Astrocyte (in vitro differentiated cells and primary cell): Measurements from ENCODE around the gene GSTA2. TPM values are rescaled to one million over a fixed set of nuclear protein-coding genes. Genes with fewer than 3 reads are reported as not detected.
"Not testable (repeated sequence)": the region's sequence is repeated elsewhere in the genome, so short reads cannot be mapped to it uniquely, and the experiment has no call there.

ENCODE experiments used
- DNase-seq: peaks from one replicate; pipeline ENCODE4 v3.0.0-alpha.2; 2010; ENCODE audit warnings: low read depth
- FAIRE-seq: peaks from 2 replicates; lab custom pipeline; 2011; peaks lifted over from hg19 to GRCh38; lab: Jason Lieb, UNC
- H2AFZ ChIP-seq: 2 replicates; pipeline ENCODE4 v1.6.0; 2012; ENCODE audit warnings: low read depth, low read length, inconsistent platforms
- H3K27ac ChIP-seq: 2 replicates; pipeline ENCODE4 v1.5.1; 2011; ENCODE audit warnings: low read depth, low read length, inconsistent platforms
- H3K27me3 ChIP-seq: 2 replicates; pipeline ENCODE4 v1.6.0; 2011; ENCODE audit warnings: low read length, inconsistent platforms; ENCODE audit not compliant: insufficient read depth
- H3K36me3 ChIP-seq: 2 replicates; pipeline ENCODE4 v1.5.1; 2011; ENCODE audit warnings: low read length, inconsistent platforms; ENCODE audit not compliant: insufficient read depth
- H3K4me1 ChIP-seq: 2 replicates; pipeline ENCODE4 v1.5.1; 2011; ENCODE audit warnings: low read length, inconsistent platforms; ENCODE audit not compliant: insufficient read depth
- H3K4me2 ChIP-seq: 2 replicates; pipeline ENCODE4 v1.6.0; 2012; ENCODE audit warnings: low read length, inconsistent platforms
- H3K4me3 ChIP-seq: 2 replicates; pipeline ENCODE4 v1.5.1; 2011; ENCODE audit warnings: low read depth, mild to moderate bottlenecking, low read length, inconsistent platforms; ENCODE audit not compliant: insufficient read depth
- H3K79me2 ChIP-seq: 2 replicates; pipeline ENCODE4 v1.6.0; 2012; ENCODE audit warnings: mild to moderate bottlenecking, low read length, inconsistent platforms; ENCODE audit not compliant: insufficient read depth
- H3K9ac ChIP-seq: 2 replicates; pipeline ENCODE4 v1.6.0; 2012; ENCODE audit warnings: mild to moderate bottlenecking, low read length, inconsistent platforms
- H3K9me3 ChIP-seq: 2 replicates; pipeline ENCODE4 v1.5.1; 2012; ENCODE audit warnings: low read depth, mild to moderate bottlenecking, low read length, inconsistent platforms; ENCODE audit not compliant: insufficient read depth
- H4K20me1 ChIP-seq: 2 replicates; pipeline ENCODE4 v1.6.0; 2012; ENCODE audit warnings: low read length, inconsistent platforms; ENCODE audit not compliant: insufficient read depth
- H3K27ac Mint-ChIP-seq: one replicate; pipeline ENCODE4 v1.8.0; 2021; ENCODE audit warnings: mild to moderate bottlenecking, mixed read lengths; ENCODE audit not compliant: unreplicated experiment
- H3K27me3 Mint-ChIP-seq: one replicate; pipeline ENCODE4 v1.8.0; 2021; ENCODE audit warnings: low read depth, mixed read lengths; ENCODE audit not compliant: unreplicated experiment
- H3K36me3 Mint-ChIP-seq: one replicate; pipeline ENCODE4 v1.8.0; 2021; ENCODE audit warnings: low read depth, mixed read lengths; ENCODE audit not compliant: unreplicated experiment
- H3K4me1 Mint-ChIP-seq: one replicate; pipeline ENCODE4 v1.8.0; 2021; ENCODE audit warnings: low read depth, mixed read lengths; ENCODE audit not compliant: unreplicated experiment
- H3K4me3 Mint-ChIP-seq: one replicate; pipeline ENCODE4 v1.8.0; 2021; ENCODE audit warnings: mild to moderate bottlenecking, moderate library complexity, mixed read lengths; ENCODE audit not compliant: unreplicated experiment
- H3K9me3 Mint-ChIP-seq: one replicate; pipeline ENCODE4 v1.8.0; 2021; ENCODE audit warnings: mild to moderate bottlenecking, mixed read lengths; ENCODE audit not compliant: unreplicated experiment
- CTCF ChIP-seq: IDR thresholded peaks from 2 replicates; pipeline ENCODE4 v1.5.1; 2011; ENCODE audit warnings: low read depth, mild to moderate bottlenecking, inconsistent platforms, low read length, moderate library complexity; ENCODE audit not compliant: insufficient read depth
- EZH2 ChIP-seq: IDR thresholded peaks from 2 replicates; pipeline ENCODE4 v1.6.1; 2012; ENCODE audit warnings: mild to moderate bottlenecking, low read length, inconsistent platforms; ENCODE audit not compliant: insufficient read depth
- total RNA-seq: library from RNA; stranded (reverse); gene quantifications from 2 replicates; pipeline ENCODE4 v1.2.1, GENCODE V29; 2021

Gene GSTA2
- total RNA-seq, 1 donor from 2014 or later = not detected

- Histone ChIP-seq H3K9ac (no peak overlapping the region), H3K79me2 (no peaks in the 10 kb centered on the region), H4K20me1 (no peaks in the 10 kb centered on the region), H3K4me3 (no peak overlapping the region), H3K36me3 (no peaks in the 10 kb centered on the region), H2AFZ (no peak overlapping the region), H3K4me2 (no peak overlapping the region), H3K27ac (no peak overlapping the region), H3K4me1 (no peaks in the 10 kb centered on the region), H3K27me3 (no peaks in the 10 kb centered on the region), H3K9me3 (no peaks in the 10 kb centered on the region)
- DNase-seq = no peak
- peaks cover 15% of the 10 kb centered on the region for H3K9me3 Mint-ChIP-seq
- H3K4me3 Mint-ChIP-seq = no peak overlapping the region
- no peak for FAIRE-seq
- H3K27me3 Mint-ChIP-seq = no peaks in the 10 kb centered on the region
- H3K36me3 Mint-ChIP-seq = peaks cover 3% of the 10 kb centered on the region
- TF ChIP-seq EZH2 (no peak), CTCF (no peak)
- H3K27ac Mint-ChIP-seq = peak overlapping the region; percentile 84
- peaks cover 26% of the 10 kb centered on the region for H3K4me1 Mint-ChIP-seq
These were observed 24.6 kb upstream of the GSTA2 start for GRCh38 chr6:52787917-52788316.

DNA sequence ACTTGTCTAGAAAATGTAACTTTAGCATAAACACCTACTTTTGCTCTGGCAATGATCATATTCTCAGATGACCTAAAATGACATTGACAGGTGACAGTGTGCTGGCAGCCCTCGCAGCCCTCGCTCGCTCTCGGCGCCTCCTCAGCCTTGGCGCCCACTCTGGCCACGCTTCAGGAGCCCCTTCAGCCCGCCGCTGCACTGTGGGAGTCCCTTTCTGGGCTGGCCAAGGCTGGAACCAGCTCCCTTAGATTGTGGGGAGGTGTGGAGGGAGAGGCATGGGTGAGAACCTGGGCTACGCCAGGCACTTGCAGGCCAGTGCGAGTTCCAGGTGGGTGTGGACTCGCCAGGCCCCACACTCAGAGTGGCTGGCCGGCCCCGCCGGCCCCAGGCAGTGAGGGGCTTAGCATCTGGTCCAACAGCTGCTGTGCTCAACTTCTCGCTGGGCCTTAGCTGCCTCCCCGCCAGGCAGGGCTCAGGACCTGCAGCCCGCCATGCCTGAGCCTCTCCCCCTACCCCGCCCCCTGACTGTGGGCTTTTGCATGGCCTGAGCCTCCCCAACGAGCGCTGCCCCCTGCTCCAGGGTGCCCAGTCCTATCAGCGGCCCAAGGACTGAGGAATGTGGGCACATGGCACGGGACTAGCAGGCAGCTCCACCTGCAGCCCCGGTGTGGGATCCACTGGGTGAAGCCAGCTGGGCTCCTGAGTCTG, 23.1 kb upstream of the GSTA2 start:
- Mint-ChIP-seq H3K27me3 (no peaks in the 10 kb centered on the region), H3K36me3 (peaks cover 3% of the 10 kb centered on the region), H3K4me1 (peaks cover 26% of the 10 kb centered on the region), H3K9me3 (peaks cover 5% of the 10 kb centered on the region), H3K27ac (no peak overlapping the region), H3K4me3 (no peak overlapping the region)
- Histone ChIP-seq H3K27ac (no peak overlapping the region), H4K20me1 (no peaks in the 10 kb centered on the region), H3K4me1 (no peaks in the 10 kb centered on the region), H3K9ac (no peak overlapping the region), H3K36me3 (no peaks in the 10 kb centered on the region), H3K9me3 (no peaks in the 10 kb centered on the region), H2AFZ (no peak overlapping the region), H3K4me3 (no peak overlapping the region), H3K4me2 (no peak overlapping the region), H3K79me2 (no peaks in the 10 kb centered on the region), H3K27me3 (no peaks in the 10 kb centered on the region)
- TF ChIP-seq CTCF (no peak), EZH2 (no peak)
- FAIRE-seq (no peak), DNase-seq (no peak)

DNA sequence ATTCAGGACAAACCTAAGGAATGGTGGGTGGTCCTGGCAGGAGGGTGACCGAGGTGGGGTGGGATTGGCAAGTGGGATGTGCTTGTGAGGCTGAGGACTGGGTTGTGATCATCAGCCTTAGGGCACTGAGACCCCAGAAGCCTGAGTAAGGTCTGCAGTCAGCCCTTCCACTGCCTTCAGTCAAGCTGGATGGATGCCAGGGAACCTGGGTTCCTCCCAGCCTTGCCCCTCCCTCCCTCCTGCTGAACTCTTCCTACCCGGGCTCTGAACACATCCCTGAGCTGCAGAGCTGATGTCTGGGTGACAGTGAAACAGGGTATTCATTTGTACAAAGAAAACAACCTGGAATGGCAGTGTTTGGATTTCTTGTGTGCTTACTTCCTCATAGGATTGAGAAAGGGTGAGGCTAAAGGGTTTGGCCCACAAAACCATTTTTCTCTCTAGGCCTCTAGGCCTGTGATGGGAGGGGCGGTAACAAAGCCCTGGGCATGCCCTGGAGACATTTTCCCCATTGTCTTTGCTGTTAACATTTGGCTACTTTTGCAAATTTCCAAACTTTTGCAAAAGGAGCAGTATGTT, 19.5 kb upstream of the GSTA2 start:
- not testable (repeated sequence) for H4K20me1 ChIP-seq, H3K27me3 ChIP-seq, DNase-seq, H3K79me2 ChIP-seq, H3K36me3 ChIP-seq, H3K27me3 Mint-ChIP-seq, H3K4me1 ChIP-seq, FAIRE-seq, H2AFZ ChIP-seq, H3K9me3 ChIP-seq, H3K4me3 ChIP-seq, H3K4me3 Mint-ChIP-seq, H3K4me2 ChIP-seq, H3K27ac ChIP-seq, H3K9ac ChIP-seq, H3K36me3 Mint-ChIP-seq, H3K27ac Mint-ChIP-seq, H3K4me1 Mint-ChIP-seq, H3K9me3 Mint-ChIP-seq

DNA sequence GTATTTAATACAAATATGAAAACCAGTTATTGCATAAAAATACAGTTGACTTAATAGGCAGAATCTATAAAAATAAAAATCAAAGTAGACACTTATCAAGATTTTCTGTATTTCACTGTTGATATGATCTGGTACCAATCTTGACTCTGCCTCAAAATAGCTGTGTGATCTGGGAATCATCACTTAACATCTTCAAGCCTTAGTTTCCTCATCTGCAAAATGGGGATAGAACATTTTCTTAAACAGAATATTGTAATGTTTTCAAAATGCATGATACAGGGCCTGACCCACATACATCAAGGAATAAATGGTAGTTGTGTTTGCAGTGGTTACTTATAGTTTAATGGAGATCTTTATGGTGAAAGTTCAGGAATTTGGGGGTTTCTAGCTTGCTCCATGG, 18.9 kb upstream of the GSTA2 start:
- H3K27me3 ChIP-seq, H3K4me2 ChIP-seq, H3K27me3 Mint-ChIP-seq, FAIRE-seq, H3K36me3 Mint-ChIP-seq, H3K9ac ChIP-seq, H4K20me1 ChIP-seq, H3K27ac Mint-ChIP-seq, DNase-seq, H3K27ac ChIP-seq, H2AFZ ChIP-seq, H3K4me3 Mint-ChIP-seq, H3K36me3 ChIP-seq, H3K79me2 ChIP-seq, H3K4me1 Mint-ChIP-seq, H3K4me3 ChIP-seq, H3K4me1 ChIP-seq, H3K9me3 ChIP-seq: not testable (repeated sequence)
- H3K9me3 Mint-ChIP-seq = peaks cover 11% of the 10 kb centered on the region
